WTC11 (cell line): ENCODE measurements around the gene LRP4. TPM values are rescaled to one million over a fixed set of nuclear protein-coding genes. Genes with fewer than 3 reads are reported as not detected.

Experiments used
- ATAC-seq: fragments of 200-7000 bp; cut with Tn5 transposase; 2 replicates; pipeline ENCODE4 v1.10.0; 2021; ENCODE audit warnings: mild to moderate bottlenecking, moderate library complexity
- CTCF ChIA-PET: fragments of 300-600 bp; sonication (Branson Sonifier 250); formaldehyde crosslinking; loops from one replicate; lab custom pipeline; 2021; ENCODE audit warnings: antibody characterized with exemption; lab: Charles Lee
- POLR2A ChIA-PET: fragments of 350-600 bp; sonication (Branson Sonifier 250); formaldehyde crosslinking; loops from one replicate; lab custom pipeline; 2021; ENCODE audit warnings: antibody characterized with exemption; lab: Charles Lee
- DNase-seq: peaks from one replicate; pipeline ENCODE4 v3.0.0; 2021; ENCODE audit warnings: low spot score
- H3K27ac Mint-ChIP-seq: 2 replicates; pipeline ENCODE4 v1.8.0; 2021; ENCODE audit warnings: mixed read lengths
- H3K27me3 Mint-ChIP-seq: 2 replicates; pipeline ENCODE4 v1.8.0; 2021; ENCODE audit warnings: low read depth, mild to moderate bottlenecking, moderate library complexity, mixed read lengths
- H3K36me3 Mint-ChIP-seq: 2 replicates; pipeline ENCODE4 v1.8.0; 2021; ENCODE audit warnings: mixed read lengths
- H3K4me1 Mint-ChIP-seq: 2 replicates; pipeline ENCODE4 v1.8.0; 2022; ENCODE audit warnings: mixed read lengths
- H3K4me3 Mint-ChIP-seq: 2 replicates; pipeline ENCODE4 v1.8.0; 2021; ENCODE audit warnings: mild to moderate bottlenecking, moderate library complexity, mixed read lengths
- H3K9me3 Mint-ChIP-seq: 2 replicates; pipeline ENCODE4 v1.8.0; 2021; ENCODE audit warnings: mixed read lengths
- CREB1 ChIP-seq: sonication (generic); formaldehyde crosslinking; IDR thresholded peaks from 2 replicates; pipeline ENCODE4 v1.8.0; 2023; ENCODE audit warnings: mild to moderate bottlenecking, missing genetic modification reagents
- CREM ChIP-seq: sonication (generic); formaldehyde crosslinking; IDR thresholded peaks from 2 replicates; pipeline ENCODE4 v1.8.1; 2022; ENCODE audit warnings: mild to moderate bottlenecking, missing genetic modification reagents, moderate library complexity
- EMX1 ChIP-seq: fragments of 250-450 bp; sonication (Bioruptor Pico); IDR thresholded peaks from 2 replicates; pipeline ENCODE4 v1.8.0; 2021; ENCODE audit warnings: mild to moderate bottlenecking
- FOXJ3 ChIP-seq: sonication (generic); formaldehyde crosslinking; IDR thresholded peaks from 2 replicates; pipeline ENCODE4 v1.9.0; 2021; ENCODE audit warnings: missing genetic modification reagents, mild to moderate bottlenecking, borderline replicate concordance
- FOXK1 ChIP-seq: sonication (generic); formaldehyde crosslinking; IDR thresholded peaks from 2 replicates; pipeline ENCODE4 v1.8.0; 2022; ENCODE audit warnings: mild to moderate bottlenecking, moderate library complexity, missing genetic modification reagents
- GRHL2 ChIP-seq: fragments of 250-450 bp; sonication (Bioruptor Pico); IDR thresholded peaks from 2 replicates; pipeline ENCODE4 v1.8.0; 2022; ENCODE audit warnings: mild to moderate bottlenecking, moderate library complexity; ENCODE audit not compliant: insufficient replicate concordance, severe bottlenecking
- MAX ChIP-seq: sonication (generic); formaldehyde crosslinking; IDR thresholded peaks from 2 replicates; pipeline ENCODE4 v1.8.0; 2022; ENCODE audit warnings: mild to moderate bottlenecking, missing genetic modification reagents
- MXD4 ChIP-seq: fragments of 250-450 bp; sonication (Bioruptor Pico); IDR thresholded peaks from 2 replicates; pipeline ENCODE4 v1.8.0; 2021; ENCODE audit warnings: mild to moderate bottlenecking, moderate library complexity, borderline replicate concordance
- MYBL2 ChIP-seq: sonication (generic); formaldehyde crosslinking; IDR thresholded peaks from 2 replicates; pipeline ENCODE4 v1.8.1; 2023; ENCODE audit warnings: mild to moderate bottlenecking, moderate library complexity, missing genetic modification reagents
- OVOL2 ChIP-seq: fragments of 250-450 bp; sonication (Bioruptor Pico); IDR thresholded peaks from 2 replicates; pipeline ENCODE4 v1.9.0; 2021; ENCODE audit warnings: mild to moderate bottlenecking, borderline replicate concordance
- PRDM15 ChIP-seq: sonication (generic); formaldehyde crosslinking; IDR thresholded peaks from 2 replicates; pipeline ENCODE4 v1.8.0; 2022; ENCODE audit warnings: missing genetic modification reagents
- PRRX2 ChIP-seq: fragments of 250-450 bp; sonication (Bioruptor Pico); IDR thresholded peaks from 2 replicates; pipeline ENCODE4 v1.8.0; 2021; ENCODE audit warnings: mild to moderate bottlenecking
- SMAD3 ChIP-seq: sonication (generic); formaldehyde crosslinking; IDR thresholded peaks from 2 replicates; pipeline ENCODE4 v1.8.0; 2022; ENCODE audit warnings: missing genetic modification reagents, mild to moderate bottlenecking, borderline replicate concordance
- SP1 ChIP-seq: sonication (generic); formaldehyde crosslinking; conservative IDR thresholded peaks from 2 replicates; pipeline ENCODE4 v1.8.1; 2022; ENCODE audit warnings: missing genetic modification reagents
- TCF7 ChIP-seq: sonication (generic); formaldehyde crosslinking; IDR thresholded peaks from 2 replicates; pipeline ENCODE4 v1.8.0; 2022; ENCODE audit warnings: mild to moderate bottlenecking, low read depth, missing genetic modification reagents, moderate library complexity
- ZNF263 ChIP-seq: sonication (generic); formaldehyde crosslinking; IDR thresholded peaks from 2 replicates; pipeline ENCODE4 v1.8.1; 2022; ENCODE audit warnings: low read depth, mild to moderate bottlenecking, moderate library complexity, missing genetic modification reagents
- ZNF281 ChIP-seq: sonication (generic); formaldehyde crosslinking; IDR thresholded peaks from 2 replicates; pipeline ENCODE4 v1.8.0; 2023; ENCODE audit warnings: mild to moderate bottlenecking, missing genetic modification reagents
- ZNF396 ChIP-seq: fragments of 250-450 bp; sonication (Bioruptor Pico); IDR thresholded peaks from 2 replicates; pipeline ENCODE4 v1.8.0; 2021; ENCODE audit warnings: mild to moderate bottlenecking, moderate library complexity, borderline replicate concordance
- ZNF416 ChIP-seq: fragments of 250-450 bp; sonication (Bioruptor Pico); IDR thresholded peaks from 2 replicates; pipeline ENCODE4 v1.9.0; 2021; ENCODE audit warnings: mild to moderate bottlenecking, inconsistent platforms
- total RNA-seq: library from RNA; stranded (reverse); gene quantifications from 3 replicates; pipeline ENCODE4 v1.2.3, GENCODE V29; 2021
- TF ChIP-seq, protein P1 (sequence below): fragments of 250-450 bp; sonication (Bioruptor Pico); IDR thresholded peaks from 2 replicates; pipeline ENCODE4 v2.1.2; 2022; ENCODE audit warnings: mild to moderate bottlenecking, moderate library complexity
- TF ChIP-seq, protein P2 (sequence below): sonication (generic); formaldehyde crosslinking; IDR thresholded peaks from 2 replicates; pipeline ENCODE4 v1.8.0; 2022; ENCODE audit warnings: mild to moderate bottlenecking, missing genetic modification reagents

The LRP4 gene
- total RNA-seq, 1 experiment from 2014 or later: 39.5 TPM

DNA sequence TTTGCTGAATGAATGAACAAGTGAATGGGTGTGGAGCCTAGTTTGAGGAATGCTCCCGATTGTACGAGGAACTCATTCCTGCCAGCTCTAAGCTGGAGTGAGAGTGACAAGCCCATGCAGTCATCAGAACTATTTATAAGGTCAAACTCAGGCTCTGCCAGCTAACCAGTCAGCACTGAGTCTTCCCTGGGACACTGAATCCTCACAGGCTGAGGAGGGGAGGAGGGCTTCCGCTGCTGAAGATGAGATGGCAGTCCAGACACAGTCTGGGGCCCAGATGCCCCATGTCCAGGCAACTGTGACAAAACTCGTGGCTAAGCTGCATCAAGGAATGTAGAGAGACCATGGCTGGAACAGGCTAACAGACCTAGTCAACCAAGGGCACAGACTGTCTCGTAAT is 4.0 kb downstream of the LRP4 start:
- DNase-seq: no peak
- Mint-ChIP-seq H3K4me3 (peak overlapping the region; percentile 80), H3K9me3 (no peaks in the 10 kb centered on the region), H3K4me1 (peaks cover 73% of the 10 kb centered on the region), H3K27me3 (peaks cover 7% of the 10 kb centered on the region; the same call in 1 of the 2 replicates), H3K36me3 (peaks cover 3% of the 10 kb centered on the region; the same call in 1 of the 2 replicates), H3K27ac (peak overlapping the region; percentile 100)
- no peak for TF ChIP-seq TCF7 (CRISPR knock-in tag)
- TF ChIP-seq EMX1 (CRISPR knock-in tag): no peak
- TF ChIP-seq ZNF281 (CRISPR knock-in tag): no peak
- TF ChIP-seq, protein P1, sequence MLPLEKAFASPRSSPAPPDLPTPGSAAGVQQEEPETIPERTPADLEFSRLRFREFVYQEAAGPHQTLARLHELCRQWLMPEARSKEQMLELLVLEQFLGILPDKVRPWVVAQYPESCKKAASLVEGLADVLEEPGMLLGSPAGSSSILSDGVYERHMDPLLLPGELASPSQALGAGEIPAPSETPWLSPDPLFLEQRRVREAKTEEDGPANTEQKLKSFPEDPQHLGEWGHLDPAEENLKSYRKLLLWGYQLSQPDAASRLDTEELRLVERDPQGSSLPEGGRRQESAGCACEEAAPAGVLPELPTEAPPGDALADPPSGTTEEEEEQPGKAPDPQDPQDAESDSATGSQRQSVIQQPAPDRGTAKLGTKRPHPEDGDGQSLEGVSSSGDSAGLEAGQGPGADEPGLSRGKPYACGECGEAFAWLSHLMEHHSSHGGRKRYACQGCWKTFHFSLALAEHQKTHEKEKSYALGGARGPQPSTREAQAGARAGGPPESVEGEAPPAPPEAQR (CRISPR knock-in tag): no peak
- no peak for TF ChIP-seq SP1 (CRISPR knock-in tag)
- no peak for TF ChIP-seq ZNF263 (CRISPR knock-in tag)
- POLR2A ChIA-PET: interaction anchor here (0.7 kb wide), 1 partner anchor 159 kb away, joined by 3 read pairs; no protein-coding TSS in a partner anchor
- CTCF ChIA-PET: interaction anchor here (1.1 to 15.5 kb wide), 6 partner anchors 10 to 239 kb away, joined by 3 to 182 read pairs (median 8); partner anchors contain the start of gene CSTPP1
- no peak for ATAC-seq

GRCh38 chr11:46913484-46913883 is 4.9 kb downstream of the LRP4 start:
- Mint-ChIP-seq H3K4me3 (peak overlapping the region; percentile 80), H3K36me3 (peaks cover 3% of the 10 kb centered on the region; the same call in 1 of the 2 replicates), H3K27me3 (peaks cover 7% of the 10 kb centered on the region; the same call in 1 of the 2 replicates), H3K9me3 (no peaks in the 10 kb centered on the region), H3K27ac (peak overlapping the region; percentile 100), H3K4me1 (peaks cover 74% of the 10 kb centered on the region)
- ChIA-PET POLR2A (interaction anchor here (0.7 to 2.1 kb wide), 5 partner anchors 23 to 272 kb away, joined by 3 to 11 read pairs (median 6); partner anchors contain the start of gene CSTPP1), CTCF (interaction anchor here (0.6 to 15.5 kb wide), 16 partner anchors 9 to 542 kb away, joined by 3 to 182 read pairs (median 4); partner anchors contain the start of genes ARHGAP1, CSTPP1 and ZNF408)
- no peak for DNase-seq
- ATAC-seq: peak; percentile 1; the same call in 1 of the 2 replicates
- TF ChIP-seq, protein P2, sequence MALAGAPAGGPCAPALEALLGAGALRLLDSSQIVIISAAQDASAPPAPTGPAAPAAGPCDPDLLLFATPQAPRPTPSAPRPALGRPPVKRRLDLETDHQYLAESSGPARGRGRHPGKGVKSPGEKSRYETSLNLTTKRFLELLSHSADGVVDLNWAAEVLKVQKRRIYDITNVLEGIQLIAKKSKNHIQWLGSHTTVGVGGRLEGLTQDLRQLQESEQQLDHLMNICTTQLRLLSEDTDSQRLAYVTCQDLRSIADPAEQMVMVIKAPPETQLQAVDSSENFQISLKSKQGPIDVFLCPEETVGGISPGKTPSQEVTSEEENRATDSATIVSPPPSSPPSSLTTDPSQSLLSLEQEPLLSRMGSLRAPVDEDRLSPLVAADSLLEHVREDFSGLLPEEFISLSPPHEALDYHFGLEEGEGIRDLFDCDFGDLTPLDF (CRISPR knock-in tag): no peak
- no peak for TF ChIP-seq ZNF263 (CRISPR knock-in tag)
- no peak for TF ChIP-seq ZNF396 (CRISPR knock-in tag)
- no peak for TF ChIP-seq FOXJ3 (CRISPR knock-in tag)
- no peak for TF ChIP-seq OVOL2
- no peak for TF ChIP-seq PRRX2 (CRISPR knock-in tag)
- TF ChIP-seq CREB1 (CRISPR knock-in tag): no peak
- no peak for TF ChIP-seq CREM (CRISPR knock-in tag)
- TF ChIP-seq ZNF416 (CRISPR knock-in tag): no peak
- TF ChIP-seq EMX1 (CRISPR knock-in tag): no peak
- no peak for TF ChIP-seq GRHL2 (CRISPR knock-in tag)

DNA sequence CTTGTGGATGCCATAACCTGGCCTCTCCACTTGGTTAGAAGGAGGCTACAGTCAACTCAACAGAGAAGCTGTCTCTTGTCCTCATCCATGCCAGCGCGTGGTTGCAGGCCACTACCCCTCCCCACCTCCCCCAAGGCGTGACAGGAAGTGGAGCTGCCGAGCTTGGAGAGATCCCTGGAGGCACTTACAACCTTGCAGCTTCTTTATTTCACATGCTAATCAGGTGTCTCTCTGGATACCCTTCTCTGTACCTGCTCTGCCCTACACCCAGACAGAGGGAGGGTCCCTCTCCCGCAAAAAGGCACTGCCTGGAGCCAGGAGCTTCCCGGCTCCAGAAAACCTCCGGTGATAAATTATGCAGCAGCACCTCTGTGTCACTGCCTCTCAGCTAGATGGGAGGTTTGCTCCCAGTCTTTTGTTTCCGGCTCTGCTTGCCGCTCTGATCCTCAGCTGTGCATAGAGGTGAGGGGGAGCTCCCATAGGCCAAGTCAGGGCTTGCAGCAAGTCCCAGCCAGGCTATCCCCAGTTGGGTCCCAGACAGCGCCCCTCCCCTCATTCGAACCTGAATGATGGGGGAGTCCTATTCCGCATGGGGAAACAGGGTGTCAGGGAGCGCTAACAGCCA is 5.7 kb downstream of the LRP4 start:
- Mint-ChIP-seq H3K27ac (peak overlapping the region; percentile 100), H3K4me1 (peaks cover 83% of the 10 kb centered on the region)
- POLR2A ChIA-PET: interaction anchor here (0.5 to 2.1 kb wide), 10 partner anchors 9 to 302 kb away, joined by 3 to 11 read pairs (median 4); partner anchors contain the start of genes CSTPP1 and DDB2
- TF ChIP-seq ZNF416 (CRISPR knock-in tag) (no peak), PRDM15 (CRISPR knock-in tag) (peak; percentile 57), MYBL2 (CRISPR knock-in tag) (peak; percentile 42; the same call in 1 of the 2 replicates), MAX (CRISPR knock-in tag) (peak; percentile 85; the same call in 1 of the 2 replicates), FOXK1 (CRISPR knock-in tag) (0 out of 2 replicates have a peak, but pooled peaks have one; percentile 20), SMAD3 (CRISPR knock-in tag) (peak; percentile 54; the same call in 1 of the 2 replicates), MXD4 (no peak)

More for the DNA sequence above, 5.7 kb downstream of the LRP4 start:
- CTCF ChIA-PET: interaction anchor here (0.8 to 15.5 kb wide), 20 partner anchors 9 to 641 kb away, joined by 3 to 182 read pairs (median 4); partner anchors contain the start of genes ARHGAP1, CELF1, CSTPP1 and DDB2
- ATAC-seq: peak; percentile 85
- H3K9me3 Mint-ChIP-seq: no peaks in the 10 kb centered on the region
- peak overlapping the region; percentile 80 for H3K4me3 Mint-ChIP-seq
- peaks cover 7% of the 10 kb centered on the region; the same call in 1 of the 2 replicates for H3K27me3 Mint-ChIP-seq
- DNase-seq: peak; percentile 77
- peaks cover 3% of the 10 kb centered on the region; the same call in 1 of the 2 replicates for H3K36me3 Mint-ChIP-seq
